ENCODE results near the gene BTN2A1. TPM values are rescaled to one million over a fixed set of nuclear protein-coding genes. Genes with fewer than 3 reads are reported as not detected.

BTN2A1 gene
- total RNA-seq, 1 donor from 2014 or later, result 6.1 TPM

DNA sequence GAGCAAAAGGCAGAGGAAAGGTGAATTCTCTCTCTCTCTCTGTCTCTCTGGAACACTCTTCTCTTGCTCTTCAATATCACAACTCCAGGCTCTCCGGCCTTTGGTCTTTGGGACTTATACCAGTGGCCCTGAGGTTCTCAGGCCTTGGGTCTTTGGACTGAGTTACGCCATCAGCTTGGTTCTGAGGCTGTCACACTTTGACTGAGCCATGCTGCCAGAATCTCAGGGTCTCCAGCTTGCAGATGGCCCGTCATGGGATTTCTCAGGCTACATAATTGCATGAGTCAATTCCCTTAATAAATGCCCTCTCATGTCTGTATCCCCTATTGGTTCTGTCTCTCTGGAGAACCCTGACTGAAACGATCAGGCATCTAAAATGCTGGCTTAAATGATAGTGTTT, 12.9 kb downstream of the BTN2A1 start:
- no peak for DNase-seq (ENCODE audit: low read depth)
- TF ChIP-seq, protein P1, sequence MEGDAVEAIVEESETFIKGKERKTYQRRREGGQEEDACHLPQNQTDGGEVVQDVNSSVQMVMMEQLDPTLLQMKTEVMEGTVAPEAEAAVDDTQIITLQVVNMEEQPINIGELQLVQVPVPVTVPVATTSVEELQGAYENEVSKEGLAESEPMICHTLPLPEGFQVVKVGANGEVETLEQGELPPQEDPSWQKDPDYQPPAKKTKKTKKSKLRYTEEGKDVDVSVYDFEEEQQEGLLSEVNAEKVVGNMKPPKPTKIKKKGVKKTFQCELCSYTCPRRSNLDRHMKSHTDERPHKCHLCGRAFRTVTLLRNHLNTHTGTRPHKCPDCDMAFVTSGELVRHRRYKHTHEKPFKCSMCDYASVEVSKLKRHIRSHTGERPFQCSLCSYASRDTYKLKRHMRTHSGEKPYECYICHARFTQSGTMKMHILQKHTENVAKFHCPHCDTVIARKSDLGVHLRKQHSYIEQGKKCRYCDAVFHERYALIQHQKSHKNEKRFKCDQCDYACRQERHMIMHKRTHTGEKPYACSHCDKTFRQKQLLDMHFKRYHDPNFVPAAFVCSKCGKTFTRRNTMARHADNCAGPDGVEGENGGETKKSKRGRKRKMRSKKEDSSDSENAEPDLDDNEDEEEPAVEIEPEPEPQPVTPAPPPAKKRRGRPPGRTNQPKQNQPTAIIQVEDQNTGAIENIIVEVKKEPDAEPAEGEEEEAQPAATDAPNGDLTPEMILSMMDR (conservative IDR thresholded peaks at IDR 0.05; ENCODE audit: low read depth, low read length), result no peak
- H3K4me3 ChIP-seq (ENCODE audit: low read depth, low read length), result no peak overlapping the region

DNA sequence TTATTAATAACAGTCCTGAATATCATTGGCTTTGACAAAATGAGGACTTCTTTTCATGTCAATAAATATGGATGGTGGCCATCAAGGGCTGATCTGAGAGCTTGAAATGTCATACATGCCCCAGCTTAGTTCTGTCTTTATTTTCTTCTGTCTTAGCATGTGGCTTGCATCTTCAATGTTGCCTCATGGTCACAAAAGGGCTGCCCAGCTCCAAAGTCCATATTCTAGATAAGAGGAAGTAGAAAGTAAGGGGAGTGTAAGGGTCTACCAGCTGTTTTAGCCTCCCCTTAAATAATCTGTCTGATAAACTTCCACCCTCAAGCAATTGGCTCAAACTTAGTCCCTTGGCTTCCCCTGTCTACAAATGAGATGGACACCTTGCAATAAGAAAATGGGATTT, 14.2 kb downstream of the BTN2A1 start:
- TF ChIP-seq, protein P1 (conservative IDR thresholded peaks at IDR 0.05; ENCODE audit: low read depth, low read length), result no peak
- H3K4me3 ChIP-seq (ENCODE audit: low read depth, low read length), result no peak overlapping the region
- no peak for DNase-seq (ENCODE audit: low read depth)

DNA sequence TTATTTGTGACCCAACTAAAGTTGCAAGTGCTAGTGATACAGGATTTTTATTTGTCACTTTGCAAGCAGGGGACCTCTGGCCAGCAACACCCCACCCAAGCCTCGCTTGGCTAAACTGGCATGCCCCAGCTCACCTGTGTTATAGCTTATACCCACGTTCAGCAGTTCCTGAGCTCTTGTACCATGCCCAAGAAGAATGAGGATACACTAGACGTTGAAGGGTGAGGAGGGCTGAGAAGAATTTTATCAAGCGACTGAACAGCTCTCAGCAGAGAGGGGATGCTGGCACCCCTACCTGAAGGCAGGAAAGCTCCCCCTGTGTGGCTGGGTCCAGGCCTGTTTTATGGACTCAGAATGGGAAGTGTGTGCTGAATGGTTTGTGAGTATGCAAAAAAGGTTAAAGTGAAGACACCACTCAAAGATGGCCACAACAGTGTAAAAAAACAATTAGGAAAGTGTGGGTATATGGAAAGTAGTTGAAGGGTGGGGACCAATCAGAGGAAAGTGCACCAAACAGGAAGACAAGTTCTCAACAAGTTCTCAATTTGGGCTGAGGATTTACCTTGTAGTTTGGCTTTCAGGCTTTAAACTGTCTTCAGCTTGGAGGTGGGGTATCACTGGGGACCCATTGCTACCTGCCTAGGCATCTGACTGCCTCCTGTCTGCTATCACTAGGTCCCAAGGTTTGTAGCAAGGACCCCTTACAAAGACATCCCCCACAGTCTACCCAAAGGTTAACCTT, 15.0 kb downstream of the BTN2A1 start:
- DNase-seq (ENCODE audit: low read depth), result no peak
- H3K4me3 ChIP-seq (ENCODE audit: low read depth, low read length), result no peak overlapping the region
- TF ChIP-seq, protein P1 (conservative IDR thresholded peaks at IDR 0.05; ENCODE audit: low read depth, low read length), result no peak

DNA sequence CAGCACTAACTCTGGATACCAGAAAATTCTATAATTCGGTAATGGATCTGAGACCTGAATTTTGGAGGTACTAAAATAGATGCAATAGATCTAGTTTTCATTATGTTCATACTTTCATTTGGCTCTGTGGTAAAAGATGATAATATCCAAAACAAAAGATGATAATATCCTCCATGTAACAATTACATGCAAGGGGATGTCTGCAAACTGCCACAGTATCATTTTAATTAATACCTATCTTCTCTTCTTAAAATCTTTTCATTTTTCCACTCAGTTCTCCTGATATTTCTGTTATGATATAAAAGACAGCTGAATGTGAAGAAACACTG, 15.6 kb downstream of the BTN2A1 start:
- peak overlapping the region; percentile 63 for H3K4me3 ChIP-seq (ENCODE audit: low read depth, low read length)
- TF ChIP-seq, protein P1 (conservative IDR thresholded peaks at IDR 0.05; ENCODE audit: low read depth, low read length), result no peak
- no peak for DNase-seq (ENCODE audit: low read depth)

DNA sequence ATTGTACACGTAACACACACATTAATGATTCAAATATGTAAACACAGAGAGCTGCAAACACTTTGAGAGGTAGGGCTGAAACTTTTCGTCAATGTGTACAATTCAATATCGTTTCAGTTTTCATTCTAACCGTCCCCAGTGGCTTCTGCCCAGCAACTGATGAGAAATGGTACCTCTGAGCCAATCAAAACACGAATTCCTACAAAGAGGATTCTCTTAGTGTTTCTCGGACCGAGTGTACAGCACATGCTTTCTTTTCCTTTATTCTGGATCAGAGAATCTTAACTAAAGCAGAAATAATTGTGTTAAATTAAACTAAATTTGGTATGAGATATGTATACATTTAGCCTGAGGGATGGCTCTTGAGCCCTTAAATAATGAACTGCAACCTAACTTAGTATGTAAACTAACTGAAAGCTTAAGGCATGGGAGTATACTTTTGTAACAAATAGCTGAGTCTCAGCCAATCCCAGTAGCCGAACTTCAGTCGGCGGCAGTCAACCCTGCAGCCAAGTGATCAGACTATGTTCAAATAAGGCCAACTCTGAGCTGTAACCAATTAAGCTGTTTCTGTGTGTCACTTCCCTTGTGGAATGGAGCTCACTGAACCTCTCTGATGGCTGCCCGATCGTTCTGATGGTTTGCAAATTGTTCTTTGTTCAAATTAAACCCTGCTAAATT, 16.1 kb downstream of the BTN2A1 start:
- peak overlapping the region; percentile 63 for H3K4me3 ChIP-seq (ENCODE audit: low read depth, low read length)
- TF ChIP-seq, protein P1 (conservative IDR thresholded peaks at IDR 0.05; ENCODE audit: low read depth, low read length), result no peak
- peak; percentile 94 for DNase-seq (ENCODE audit: low read depth)

DNA sequence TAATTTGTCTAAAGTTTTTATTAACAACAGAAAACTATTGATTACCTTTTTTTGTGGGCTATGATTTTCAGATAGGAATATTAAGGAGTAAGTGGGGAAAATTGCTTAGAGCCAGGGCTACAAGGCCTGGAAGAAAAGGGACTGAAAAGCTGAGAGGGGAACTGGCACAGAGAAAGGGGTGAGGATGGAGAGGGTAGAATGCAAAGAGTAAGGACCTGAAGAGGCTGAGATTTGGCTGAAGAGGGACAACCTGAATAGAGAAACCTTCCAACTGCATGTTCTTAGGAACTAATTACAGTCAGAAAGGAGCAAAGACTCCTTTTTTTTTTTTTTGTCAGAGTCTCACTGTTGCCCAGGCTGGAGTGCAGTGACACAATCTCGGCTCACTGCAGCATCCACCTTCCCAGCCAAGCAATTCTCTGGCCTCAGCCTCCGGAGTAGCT, 16.7 kb downstream of the BTN2A1 start:
- no peak for DNase-seq (ENCODE audit: low read depth)
- H3K4me3 ChIP-seq (ENCODE audit: low read depth, low read length), result peak overlapping the region; percentile 63
- TF ChIP-seq, protein P1 (conservative IDR thresholded peaks at IDR 0.05; ENCODE audit: low read depth, low read length), result no peak

All from epithelial cell of proximal tubule (primary cell).